ENCODE data around the gene CAMK2A. TPM values are rescaled to one million over a fixed set of nuclear protein-coding genes. Genes with fewer than 3 reads are reported as not detected.

Gene CAMK2A
- total and polyA plus RNA-seq, 2 donors (not counting 3 experiments of a cell fraction or from before 2014, with no cell fraction given) = not detected

- ChIA-PET POLR2A (no interaction called here), CTCF (no interaction called here)
- TF ChIP-seq CTCF (IDR thresholded peaks at IDR 0.05; ENCODE audit: extremely low read depth in 1 of 2, insufficient read depth in 1 of 2, low read depth in 1 of 2, low read length in 2 of 2) = no peak
- no peak for TF ChIP-seq POLR2A (IDR thresholded peaks at IDR 0.05; ENCODE audit: low read depth, low read length)
- TF ChIP-seq EZH2 (IDR thresholded peaks at IDR 0.05; ENCODE audit: borderline replicate concordance, low read depth, low read length, severe bottlenecking) = no peak
- no peak for TF ChIP-seq MYC (IDR thresholded peaks at IDR 0.05; ENCODE audit: low read depth, low read length)
- no peak for TF ChIP-seq FOS (IDR thresholded peaks at IDR 0.05; ENCODE audit: borderline replicate concordance, insufficient read depth, low read length)
- intact Hi-C loops (cut with micrococcal nuclease) = no loop called here
- BruUV-seq (replicated peaks) = no TSS peak
- no peaks in the 10 kb centered on the region for H3K9me1 ChIP-seq (replicated peaks; ENCODE audit: control insufficient read depth, extremely low read depth, insufficient read depth, low read length)
- no peak overlapping the region for H3K9ac ChIP-seq (replicated peaks; ENCODE audit: extremely low read depth, insufficient read depth, low read length)
- DNase-seq (ENCODE audit: low read depth, low spot score) (no peak), FAIRE-seq (no peak)
- H3K4me3 ChIP-seq (replicated peaks in 1 of 3; ENCODE audit: insufficient read depth in 1 of 3, low read depth in 1 of 3, low read length in 3 of 3) = no peak overlapping the region
- no peaks in the 10 kb centered on the region for H3K4me1 ChIP-seq (ENCODE audit: control insufficient read depth, extremely low read depth, insufficient read depth, low read length)
- H3K36me3 ChIP-seq (ENCODE audit: control insufficient read depth in 2 of 2, extremely low read depth in 1 of 2, insufficient read depth in 2 of 2, low read length in 2 of 2) = no peaks in the 10 kb centered on the region
- no peak overlapping the region for H2AFZ ChIP-seq (ENCODE audit: low read depth, low read length)
- no peak overlapping the region for H3K27ac ChIP-seq (ENCODE audit: insufficient read depth, low read depth, low read length)
- H3K9me3 ChIP-seq (replicated peaks; ENCODE audit: control insufficient read depth, insufficient read depth, low read length) = no peaks in the 10 kb centered on the region
- dilution Hi-C loops (cut with MboI; ENCODE audit: extremely low pct_ligation_motif_present, low sequenced_read_pairs) = no loop called here
- no peaks in the 10 kb centered on the region for H3K27me3 ChIP-seq (ENCODE audit: control insufficient read depth in 2 of 2, insufficient read depth in 2 of 2, low read length in 2 of 2)
- no peaks in the 10 kb centered on the region for H4K20me1 ChIP-seq (replicated peaks; ENCODE audit: control insufficient read depth, extremely low read depth, insufficient read depth, low read length)
- H3K4me2 ChIP-seq (ENCODE audit: insufficient read depth, low read length) = no peak overlapping the region
- H3K79me2 ChIP-seq (ENCODE audit: control insufficient read depth, insufficient read depth, low read length) = no peaks in the 10 kb centered on the region
Observed at GRCh38 chr5:150261231-150261630, 28.3 kb downstream of the CAMK2A start.

DNA sequence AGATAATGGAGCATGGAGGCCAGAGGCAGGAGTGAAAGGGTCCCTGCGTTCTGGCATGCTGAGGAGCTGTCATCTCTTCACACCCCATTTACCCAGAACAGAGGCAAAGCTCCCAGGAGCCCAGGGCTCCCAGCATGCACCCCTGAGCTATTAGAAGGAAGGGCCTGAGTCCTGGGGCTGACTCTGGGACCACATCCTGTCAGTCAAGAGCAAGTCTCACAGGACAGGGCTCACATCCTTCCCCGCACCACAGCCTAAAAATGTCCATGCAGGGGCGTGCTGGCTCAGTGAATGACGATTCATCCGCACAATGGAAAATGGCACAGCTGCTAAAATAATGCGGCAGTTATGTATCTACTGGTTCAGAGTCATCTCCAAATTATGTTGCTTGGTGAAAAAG lies 31.4 kb downstream of the CAMK2A start:
- dilution Hi-C loops (cut with MboI; ENCODE audit: extremely low pct_ligation_motif_present, low sequenced_read_pairs) = no loop called here

More for the DNA sequence above, 31.4 kb downstream of the CAMK2A start:
- no peak overlapping the region for H3K9ac ChIP-seq (replicated peaks; ENCODE audit: extremely low read depth, insufficient read depth, low read length)
- intact Hi-C loops (cut with micrococcal nuclease) = no loop called here
- no peak overlapping the region for H3K27ac ChIP-seq (ENCODE audit: insufficient read depth, low read depth, low read length)
- H3K4me2 ChIP-seq (ENCODE audit: insufficient read depth, low read length) = no peak overlapping the region
- no peaks in the 10 kb centered on the region for H3K4me1 ChIP-seq (ENCODE audit: control insufficient read depth, extremely low read depth, insufficient read depth, low read length)
- H3K79me2 ChIP-seq (ENCODE audit: control insufficient read depth, insufficient read depth, low read length) = no peaks in the 10 kb centered on the region
- DNase-seq (ENCODE audit: low read depth, low spot score) (no peak), FAIRE-seq (no peak)
- H3K4me3 ChIP-seq (replicated peaks in 1 of 3; ENCODE audit: insufficient read depth in 1 of 3, low read depth in 1 of 3, low read length in 3 of 3) = no peak overlapping the region
- no TSS peak for BruUV-seq (replicated peaks)
- H4K20me1 ChIP-seq (replicated peaks; ENCODE audit: control insufficient read depth, extremely low read depth, insufficient read depth, low read length) = no peaks in the 10 kb centered on the region
- no peak overlapping the region for H2AFZ ChIP-seq (ENCODE audit: low read depth, low read length)
- H3K9me3 ChIP-seq (replicated peaks; ENCODE audit: control insufficient read depth, insufficient read depth, low read length) = no peaks in the 10 kb centered on the region
- no peaks in the 10 kb centered on the region for H3K36me3 ChIP-seq (ENCODE audit: control insufficient read depth in 2 of 2, extremely low read depth in 1 of 2, insufficient read depth in 2 of 2, low read length in 2 of 2)
- POLR2A ChIA-PET = no interaction called here
- CTCF ChIA-PET = interaction anchor here (1.0 kb wide), 2 partner anchors 11 to 14 kb away, joined by 3 read pairs; no protein-coding TSS in a partner anchor
- H3K9me1 ChIP-seq (replicated peaks; ENCODE audit: control insufficient read depth, extremely low read depth, insufficient read depth, low read length) = no peaks in the 10 kb centered on the region
- TF ChIP-seq GATA2 (IDR thresholded peaks at IDR 0.05; ENCODE audit: insufficient read depth, insufficient read length, low read depth, low read length) (no peak), JUN (IDR thresholded peaks at IDR 0.05; ENCODE audit: borderline replicate concordance, insufficient read depth, insufficient read length, low read depth) (no peak), FOS (IDR thresholded peaks at IDR 0.05; ENCODE audit: borderline replicate concordance, insufficient read depth, low read length) (no peak)
- TF ChIP-seq, protein P1, sequence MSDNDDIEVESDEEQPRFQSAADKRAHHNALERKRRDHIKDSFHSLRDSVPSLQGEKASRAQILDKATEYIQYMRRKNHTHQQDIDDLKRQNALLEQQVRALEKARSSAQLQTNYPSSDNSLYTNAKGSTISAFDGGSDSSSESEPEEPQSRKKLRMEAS (IDR thresholded peaks at IDR 0.05; ENCODE audit: insufficient read depth, insufficient read length) = no peak
- no peaks in the 10 kb centered on the region for H3K27me3 ChIP-seq (ENCODE audit: control insufficient read depth in 2 of 2, insufficient read depth in 2 of 2, low read length in 2 of 2)

All from endothelial cell of umbilical vein (primary cell).